Measurements from ENCODE around the gene CDC42BPB. TPM values are rescaled to one million over a fixed set of nuclear protein-coding genes. Genes with fewer than 3 reads are reported as not detected.
A peak's percentile ranks its signal among the peaks of the same experiment; 100 is the strongest.

The CDC42BPB gene
- total and polyA plus RNA-seq, 12 donors, result 29.6 to 83.6 (median 69.3) TPM

- Histone ChIP-seq H3K4me1 (peaks cover 7 to 33% (median 23%) of the 10 kb centered on the region in 9 donors), H3K4me3 (no peak overlapping the region), H3K27me3 (peaks cover 26 to 66% (median 53%) of the 10 kb centered on the region in 7 donors), H3K27ac (no peak overlapping the region), H3K36me3 (no peaks in the 10 kb centered on the region), H3K9me3 (peaks cover 0 to 5% (median 0%) of the 10 kb centered on the region in 11 donors)
- WGBS, 2 donors, result 52 to 59% methylated on average over 12 of the region's 12 CpGs
- intact Hi-C loops (cut with DNase I), result loop anchor here in 2 of 10 donors (5.0 to 10.0 kb wide), 2 partner anchors 88 to 404 kb away; no protein-coding TSS in a partner anchor
- ATAC-seq, result no peak
- TF ChIP-seq CTCF (IDR thresholded peaks at IDR 0.05), result no peak
- no peak for DNase-seq
Observed at GRCh38 chr14:103099081-103099732, 41.9 kb upstream of the CDC42BPB start.

- Histone ChIP-seq H3K36me3 (no peaks in the 10 kb centered on the region), H3K4me1 (peaks cover under 1 to 25% (median 14%) of the 10 kb centered on the region in 9 donors), H3K4me3 (no peak overlapping the region), H3K27ac (no peak overlapping the region), H3K27me3 (peaks cover 20 to 57% (median 44%) of the 10 kb centered on the region in 7 donors), H3K9me3 (peaks cover 0 to 5% (median 0%) of the 10 kb centered on the region in 11 donors)
- DNase-seq (no peak), ATAC-seq (no peak)
- WGBS, 2 donors, result 74 to 75% methylated on average over 31 of the region's 31 CpGs
- intact Hi-C loops (cut with DNase I), result loop anchor here in 2 of 10 donors (5.0 to 10.0 kb wide), 2 partner anchors 89 to 403 kb away; no protein-coding TSS in a partner anchor
- no peak for TF ChIP-seq CTCF (IDR thresholded peaks at IDR 0.05)
Observed at GRCh38 chr14:103097994-103098957, 40.9 kb upstream of the CDC42BPB start.

GRCh38 chr14:103097244-103097993 lies 40.1 kb upstream of the CDC42BPB start:
- peak in 1 of 2 donors; percentile 6 for DNase-seq
- Histone ChIP-seq H3K27me3 (peaks cover 11 to 48% (median 35%) of the 10 kb centered on the region in 7 donors), H3K4me1 (peaks cover 0 to 18% (median 6%) of the 10 kb centered on the region in 9 donors), H3K27ac (no peak overlapping the region), H3K9me3 (peaks cover 0 to 5% (median 0%) of the 10 kb centered on the region in 11 donors), H3K4me3 (no peak overlapping the region), H3K36me3 (no peaks in the 10 kb centered on the region)
- TF ChIP-seq CTCF (IDR thresholded peaks at IDR 0.05), result no peak
- 84 to 87% methylated on average over 25 to 26 of the region's 26 CpGs for WGBS, 2 donors
- intact Hi-C loops (cut with DNase I), result loop anchor here in 2 of 10 donors (5.0 to 10.0 kb wide), 2 partner anchors 90 to 403 kb away; no protein-coding TSS in a partner anchor
- no peak for ATAC-seq
